HL-60 (cell line): Measurements from ENCODE around the gene FOXA3.
"Not testable (repeated sequence)": the region's sequence is repeated elsewhere in the genome, so short reads cannot be mapped to it uniquely, and the experiment has no call there.

Source experiments
- DNase-seq, 2 experiments: peaks; one replicate each; pipeline ENCODE4 v3.0.0-alpha.2; 2010 to 2020; ENCODE audit warnings: low read depth in 1 of 2, low spot score in 1 of 2
- H3K27ac ChIP-seq: fragments of 250-450 bp; sonication (Bioruptor Pico); replicated peaks from 2 replicates; pipeline ENCODE4 v1.5.1; 2020; ENCODE audit warnings: mild to moderate bottlenecking, moderate library complexity
- H3K27me3 ChIP-seq: fragments of 250-450 bp; sonication (Bioruptor Pico); 2 replicates; pipeline ENCODE4 v1.5.1; 2021; ENCODE audit warnings: mild to moderate bottlenecking, moderate library complexity; ENCODE audit not compliant: insufficient read depth, poor library complexity, severe bottlenecking
- H3K4me3 ChIP-seq: replicated peaks from 2 replicates; pipeline ENCODE4 v1.5.1; 2011; ENCODE audit warnings: mild to moderate bottlenecking, control low read depth, low read length; ENCODE audit not compliant: insufficient read depth
- CTCF ChIP-seq: IDR thresholded peaks from one replicate; pipeline ENCODE4 v1.5.1; 2011; ENCODE audit warnings: low read length, control low read depth, inconsistent platforms; ENCODE audit not compliant: insufficient read depth
- GABPA ChIP-seq: IDR thresholded peaks from 2 replicates; pipeline ENCODE4 v1.6.1; 2012; ENCODE audit warnings: low read depth
- POLR2AphosphoS5 ChIP-seq: IDR thresholded peaks from 2 replicates; pipeline ENCODE4 v1.6.1; 2012; ENCODE audit warnings: low read depth
- REST ChIP-seq: IDR thresholded peaks from 2 replicates; pipeline ENCODE4 v1.6.1; 2012; ENCODE audit warnings: low read depth; ENCODE audit not compliant: insufficient replicate concordance
- SPI1 ChIP-seq: IDR thresholded peaks from 2 replicates; pipeline ENCODE4 v1.6.1; 2012; ENCODE audit warnings: low read depth, mild to moderate bottlenecking, borderline replicate concordance

Gene FOXA3

GRCh38 chr19:45865269-45865948 is 1.3 kb downstream of the FOXA3 start:
- Histone ChIP-seq H3K27me3 (peaks cover 31% of the 10 kb centered on the region), H3K4me3 (no peak overlapping the region), H3K27ac (no peak overlapping the region)
- no peak for TF ChIP-seq CTCF
- DNase-seq = no peak

GRCh38 chr19:45866400-45867176 is 2.5 kb downstream of the FOXA3 start:
- peaks cover 31% of the 10 kb centered on the region for H3K27me3 ChIP-seq
- no peak for DNase-seq

GRCh38 chr19:45867241-45867640 is 3.1 kb downstream of the FOXA3 start:
- not testable (repeated sequence) for DNase-seq, H3K4me3 ChIP-seq, H3K27ac ChIP-seq
- peaks cover 31% of the 10 kb centered on the region for H3K27me3 ChIP-seq

More at GRCh38 chr19:45866400-45867176, 2.5 kb downstream of the FOXA3 start:
- H3K27ac ChIP-seq = no peak overlapping the region
- TF ChIP-seq CTCF = no peak
- TF ChIP-seq GABPA = no peak
- TF ChIP-seq POLR2AphosphoS5 = no peak
- TF ChIP-seq REST = no peak
- TF ChIP-seq SPI1 = no peak
- no peak overlapping the region for H3K4me3 ChIP-seq

- Histone ChIP-seq H3K27ac (no peak overlapping the region), H3K4me3 (no peak overlapping the region), H3K27me3 (peaks cover 18% of the 10 kb centered on the region)
- DNase-seq = no peak
- TF ChIP-seq GABPA (no peak), POLR2AphosphoS5 (no peak), CTCF (no peak), SPI1 (no peak), REST (no peak)
These were observed 6.7 kb downstream of the FOXA3 start for GRCh38 chr19:45870798-45871197.
